ENCODE data around the gene FSCN2. TPM values are rescaled to one million over a fixed set of nuclear protein-coding genes. Genes with fewer than 3 reads are reported as not detected.

FSCN2 gene
- total and polyA plus RNA-seq, 2 donors (not counting 3 experiments of a cell fraction or from before 2014, with no cell fraction given), result 0.32 to 0.71 TPM

DNA sequence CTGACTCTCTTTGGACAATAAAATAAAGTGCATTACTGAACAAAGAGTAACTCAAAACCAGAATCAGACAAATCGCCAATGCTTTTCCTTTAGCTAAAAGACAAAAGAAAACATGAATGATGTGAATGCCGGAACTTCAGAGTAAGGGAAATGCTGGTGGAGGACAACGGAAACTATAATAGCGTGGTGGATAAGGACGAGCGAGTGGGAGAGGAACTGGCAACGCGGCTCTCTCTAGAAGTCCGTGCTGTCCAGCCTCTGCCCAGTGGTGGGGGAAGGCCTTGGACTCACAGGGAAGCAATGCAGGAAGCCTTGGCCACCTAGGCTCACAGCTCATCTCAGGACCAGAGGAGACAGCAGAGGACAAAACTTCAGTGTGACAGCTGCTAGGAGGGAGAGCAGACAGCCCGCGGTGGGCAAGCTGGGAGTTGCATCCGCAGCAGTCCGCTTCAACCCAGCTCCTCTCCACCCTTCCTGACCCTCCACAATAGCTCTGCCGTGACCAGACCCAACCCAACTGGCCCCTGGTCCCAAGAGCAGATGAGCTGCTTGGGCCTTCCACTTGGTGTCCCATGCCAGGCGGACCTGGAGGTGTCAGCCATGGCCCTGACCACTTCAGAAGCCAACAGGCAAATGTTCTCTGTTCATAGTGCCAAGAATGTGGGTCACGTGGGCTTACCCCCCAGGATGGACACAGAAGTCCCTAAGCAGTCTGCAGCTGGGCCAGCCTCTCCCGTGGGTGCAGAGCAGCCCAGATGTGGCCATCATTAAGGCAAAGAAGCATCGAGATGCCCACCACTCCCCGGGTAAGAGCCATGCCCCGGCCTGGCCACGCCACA, 29.3 kb downstream of the FSCN2 start:
- Histone ChIP-seq H3K4me2 (ENCODE audit: insufficient read depth, low read length) (no peak overlapping the region), H4K20me1 (replicated peaks; ENCODE audit: control insufficient read depth, extremely low read depth, insufficient read depth, low read length) (no peaks in the 10 kb centered on the region), H3K27me3 (ENCODE audit: control insufficient read depth in 2 of 2, insufficient read depth in 2 of 2, low read length in 2 of 2) (no peaks in the 10 kb centered on the region), H3K27ac (ENCODE audit: insufficient read depth, low read depth, low read length) (peak overlapping the region; percentile 22), H3K9me3 (replicated peaks; ENCODE audit: control insufficient read depth, insufficient read depth, low read length) (no peaks in the 10 kb centered on the region), H3K79me2 (ENCODE audit: control insufficient read depth, insufficient read depth, low read length) (no peaks in the 10 kb centered on the region), H3K9ac (replicated peaks; ENCODE audit: extremely low read depth, insufficient read depth, low read length) (no peak overlapping the region), H3K9me1 (replicated peaks; ENCODE audit: control insufficient read depth, extremely low read depth, insufficient read depth, low read length) (no peaks in the 10 kb centered on the region), H3K36me3 (ENCODE audit: control insufficient read depth in 2 of 2, extremely low read depth in 1 of 2, insufficient read depth in 2 of 2, low read length in 2 of 2) (peaks cover 0 to 33% of the 10 kb centered on the region in 2 experiments), H2AFZ (ENCODE audit: low read depth, low read length) (no peak overlapping the region), H3K4me1 (ENCODE audit: control insufficient read depth, extremely low read depth, insufficient read depth, low read length) (peaks cover 50% of the 10 kb centered on the region), H3K4me3 (replicated peaks in 1 of 3; ENCODE audit: insufficient read depth in 1 of 3, low read depth in 1 of 3, low read length in 3 of 3) (no peak overlapping the region)
- dilution Hi-C loops (cut with MboI; ENCODE audit: extremely low pct_ligation_motif_present, low sequenced_read_pairs) (no loop called here), intact Hi-C loops (cut with micrococcal nuclease) (loop anchor here (1.0 kb wide), 1 partner anchor 9 kb away; no protein-coding TSS in a partner anchor)
- POLR2A ChIA-PET, result interaction anchor here (0.9 kb wide), 1 partner anchor 9 kb away, joined by 3 read pairs; no protein-coding TSS in a partner anchor
- BruUV-seq (replicated peaks), result no TSS peak
- FAIRE-seq (no peak), DNase-seq (ENCODE audit: low read depth, low spot score) (no peak)
- CTCF ChIA-PET, result interaction anchor here (1.0 to 1.7 kb wide), 6 partner anchors 9 to 44 kb away, joined by 3 to 9 read pairs (median 4); no protein-coding TSS in a partner anchor
- TF ChIP-seq, protein P1, sequence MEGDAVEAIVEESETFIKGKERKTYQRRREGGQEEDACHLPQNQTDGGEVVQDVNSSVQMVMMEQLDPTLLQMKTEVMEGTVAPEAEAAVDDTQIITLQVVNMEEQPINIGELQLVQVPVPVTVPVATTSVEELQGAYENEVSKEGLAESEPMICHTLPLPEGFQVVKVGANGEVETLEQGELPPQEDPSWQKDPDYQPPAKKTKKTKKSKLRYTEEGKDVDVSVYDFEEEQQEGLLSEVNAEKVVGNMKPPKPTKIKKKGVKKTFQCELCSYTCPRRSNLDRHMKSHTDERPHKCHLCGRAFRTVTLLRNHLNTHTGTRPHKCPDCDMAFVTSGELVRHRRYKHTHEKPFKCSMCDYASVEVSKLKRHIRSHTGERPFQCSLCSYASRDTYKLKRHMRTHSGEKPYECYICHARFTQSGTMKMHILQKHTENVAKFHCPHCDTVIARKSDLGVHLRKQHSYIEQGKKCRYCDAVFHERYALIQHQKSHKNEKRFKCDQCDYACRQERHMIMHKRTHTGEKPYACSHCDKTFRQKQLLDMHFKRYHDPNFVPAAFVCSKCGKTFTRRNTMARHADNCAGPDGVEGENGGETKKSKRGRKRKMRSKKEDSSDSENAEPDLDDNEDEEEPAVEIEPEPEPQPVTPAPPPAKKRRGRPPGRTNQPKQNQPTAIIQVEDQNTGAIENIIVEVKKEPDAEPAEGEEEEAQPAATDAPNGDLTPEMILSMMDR (IDR thresholded peaks at IDR 0.05; ENCODE audit: extremely low read depth in 1 of 2, insufficient read depth in 1 of 2, low read depth in 1 of 2, low read length in 2 of 2), result no peak
- peak; percentile 3 for TF ChIP-seq POLR2A (IDR thresholded peaks at IDR 0.05; ENCODE audit: low read depth, low read length)

DNA sequence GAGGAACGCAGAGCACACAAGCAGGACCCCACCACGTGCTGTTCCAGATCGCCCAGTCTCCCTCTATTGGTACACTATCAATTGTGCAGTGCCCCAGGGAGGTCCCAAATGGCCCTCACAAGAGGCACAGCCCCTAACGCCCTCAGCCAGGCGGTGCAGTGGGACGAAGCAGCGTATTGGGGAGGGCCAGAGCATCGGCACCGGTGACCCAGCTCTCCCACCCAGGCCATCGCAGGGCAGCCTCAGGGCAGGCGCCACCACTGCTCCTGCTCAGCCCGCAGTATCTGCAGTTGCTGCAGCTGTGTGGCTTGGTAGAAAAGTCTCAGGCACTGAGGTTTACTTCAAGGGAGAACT, 29.9 kb downstream of the FSCN2 start:
- peaks cover 0 to 33% of the 10 kb centered on the region in 2 experiments for H3K36me3 ChIP-seq (ENCODE audit: control insufficient read depth in 2 of 2, extremely low read depth in 1 of 2, insufficient read depth in 2 of 2, low read length in 2 of 2)
- H3K9me1 ChIP-seq (replicated peaks; ENCODE audit: control insufficient read depth, extremely low read depth, insufficient read depth, low read length), result no peaks in the 10 kb centered on the region
- ChIA-PET POLR2A (interaction anchor here (0.9 kb wide), 1 partner anchor 8 kb away, joined by 3 read pairs; no protein-coding TSS in a partner anchor), CTCF (interaction anchor here (1.1 to 1.7 kb wide), 4 partner anchors 9 to 42 kb away, joined by 3 to 9 read pairs (median 6); no protein-coding TSS in a partner anchor)
- dilution Hi-C loops (cut with MboI; ENCODE audit: extremely low pct_ligation_motif_present, low sequenced_read_pairs) (no loop called here), intact Hi-C loops (cut with micrococcal nuclease) (loop anchor here (1.0 kb wide), 1 partner anchor 8 kb away; no protein-coding TSS in a partner anchor)
- no peak for DNase-seq (ENCODE audit: low read depth, low spot score)
- no peak overlapping the region for H3K9ac ChIP-seq (replicated peaks; ENCODE audit: extremely low read depth, insufficient read depth, low read length)
- no peak for FAIRE-seq
- TF ChIP-seq POLR2AphosphoS5 (IDR thresholded peaks at IDR 0.05; ENCODE audit: insufficient read depth, low read depth, low read length), result no peak
- TF ChIP-seq EZH2 (IDR thresholded peaks at IDR 0.05; ENCODE audit: borderline replicate concordance, low read depth, low read length, severe bottlenecking), result no peak
- TF ChIP-seq POLR2A (IDR thresholded peaks at IDR 0.05; ENCODE audit: low read depth, low read length), result no peak
- TF ChIP-seq FOS (IDR thresholded peaks at IDR 0.05; ENCODE audit: borderline replicate concordance, insufficient read depth, low read length), result no peak
- TF ChIP-seq, protein P2, sequence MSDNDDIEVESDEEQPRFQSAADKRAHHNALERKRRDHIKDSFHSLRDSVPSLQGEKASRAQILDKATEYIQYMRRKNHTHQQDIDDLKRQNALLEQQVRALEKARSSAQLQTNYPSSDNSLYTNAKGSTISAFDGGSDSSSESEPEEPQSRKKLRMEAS (IDR thresholded peaks at IDR 0.05; ENCODE audit: insufficient read depth, insufficient read length), result no peak
- TF ChIP-seq, protein P1 (IDR thresholded peaks at IDR 0.05; ENCODE audit: extremely low read depth in 1 of 2, insufficient read depth in 1 of 2, low read depth in 1 of 2, low read length in 2 of 2), result no peak
- TF ChIP-seq GATA2 (IDR thresholded peaks at IDR 0.05; ENCODE audit: insufficient read depth, insufficient read length, low read depth, low read length), result no peak
- TF ChIP-seq JUN (IDR thresholded peaks at IDR 0.05; ENCODE audit: borderline replicate concordance, insufficient read depth, insufficient read length, low read depth), result no peak
- no peak for TF ChIP-seq MYC (IDR thresholded peaks at IDR 0.05; ENCODE audit: low read depth, low read length)
- H3K27me3 ChIP-seq (ENCODE audit: control insufficient read depth in 2 of 2, insufficient read depth in 2 of 2, low read length in 2 of 2), result no peaks in the 10 kb centered on the region
- BruUV-seq (replicated peaks), result no TSS peak
- no peaks in the 10 kb centered on the region for H3K9me3 ChIP-seq (replicated peaks; ENCODE audit: control insufficient read depth, insufficient read depth, low read length)
- no peak overlapping the region for H3K4me2 ChIP-seq (ENCODE audit: insufficient read depth, low read length)
- peaks cover 47% of the 10 kb centered on the region for H3K4me1 ChIP-seq (ENCODE audit: control insufficient read depth, extremely low read depth, insufficient read depth, low read length)
- H3K27ac ChIP-seq (ENCODE audit: insufficient read depth, low read depth, low read length), result no peak overlapping the region
- H2AFZ ChIP-seq (ENCODE audit: low read depth, low read length), result no peak overlapping the region
- H3K79me2 ChIP-seq (ENCODE audit: control insufficient read depth, insufficient read depth, low read length), result peaks cover 1% of the 10 kb centered on the region
- no peak overlapping the region for H3K4me3 ChIP-seq (replicated peaks in 1 of 3; ENCODE audit: insufficient read depth in 1 of 3, low read depth in 1 of 3, low read length in 3 of 3)
- H4K20me1 ChIP-seq (replicated peaks; ENCODE audit: control insufficient read depth, extremely low read depth, insufficient read depth, low read length), result no peaks in the 10 kb centered on the region

Measured in endothelial cell of umbilical vein (primary cell).